IMR-90 (cell line): ENCODE measurements around the gene FNDC10. TPM values are rescaled to one million over a fixed set of nuclear protein-coding genes. Genes with fewer than 3 reads are reported as not detected.

Source experiments
- ATAC-seq: fragments of 200-7000 bp; cut with Tn5 transposase; 2 replicates; pipeline ENCODE4 v1.9.1; 2020; ENCODE audit warnings: low read depth, mild to moderate bottlenecking, moderate library complexity
- BruUV-seq: library from RNA; stranded (reverse); fragments of 400-500 nt; replicated peaks from 2 replicates; lab custom pipeline; 2021; lab: Mats Ljungman, UMichigan
- CTCF ChIA-PET: fragments of 300-600 bp; formaldehyde crosslinking; extraction: SDS; loops from one replicate; lab custom pipeline; 2021; ENCODE audit warnings: antibody characterized with exemption; lab: Yijun Ruan, JAX
- POLR2A ChIA-PET: fragments of 300-600 bp; sonication (Branson Sonifier 250); formaldehyde crosslinking; loops from one replicate; lab custom pipeline; 2022; ENCODE audit warnings: antibody characterized with exemption; ENCODE audit not compliant: unreplicated experiment; lab: Charles Lee
- DNase-seq: peaks from one replicate; pipeline ENCODE4 v3.0.0; 2013
- H2AFZ ChIP-seq: replicated peaks from 2 replicates; pipeline ENCODE3; 2013; ENCODE audit warnings: low read length, mild to moderate bottlenecking; ENCODE audit not compliant: poor library complexity
- H2AK5ac ChIP-seq: 2 replicates; pipeline ENCODE4 v1.6.1; 2013; ENCODE audit warnings: low read depth, low read length, inconsistent platforms
- H2AK9ac ChIP-seq: replicated peaks from 2 replicates; pipeline ENCODE3; 2013; ENCODE audit warnings: mild to moderate bottlenecking, low read depth, low read length, moderate library complexity; ENCODE audit not compliant: poor library complexity
- H2BK120ac ChIP-seq: 2 replicates; pipeline ENCODE4 v1.6.1; 2013; ENCODE audit warnings: low read depth, low read length, inconsistent platforms
- H2BK15ac ChIP-seq: 3 replicates; pipeline ENCODE4 v1.6.1; 2013; ENCODE audit warnings: low read depth, low read length, inconsistent platforms
- H2BK20ac ChIP-seq: 2 replicates; pipeline ENCODE4 v1.6.1; 2013; ENCODE audit warnings: low read depth, mild to moderate bottlenecking, inconsistent platforms, low read length, moderate library complexity
- H2BK5ac ChIP-seq: 2 replicates; pipeline ENCODE4 v1.6.1; 2013; ENCODE audit warnings: mild to moderate bottlenecking, low read depth, low read length, inconsistent platforms; ENCODE audit not compliant: poor library complexity, severe bottlenecking
- H3K14ac ChIP-seq: replicated peaks from 2 replicates; pipeline ENCODE4 v1.6.1; 2013; ENCODE audit warnings: low read depth, low read length, inconsistent platforms
- H3K18ac ChIP-seq: 2 replicates; pipeline ENCODE4 v1.6.1; 2013; ENCODE audit warnings: low read depth, low read length, control low read depth
- H3K23ac ChIP-seq: 2 replicates; pipeline ENCODE4 v1.6.1; 2013; ENCODE audit warnings: low read depth, low read length, inconsistent platforms
- H3K27ac ChIP-seq: 2 replicates; pipeline ENCODE4 v1.5.1; 2013; ENCODE audit warnings: mild to moderate bottlenecking, control low read depth, low read length; ENCODE audit not compliant: insufficient read depth
- H3K27me3 ChIP-seq: 2 replicates; pipeline ENCODE4 v1.6.1; 2013; ENCODE audit warnings: low read length; ENCODE audit not compliant: control insufficient read depth, insufficient read depth
- H3K36me3 ChIP-seq: 2 replicates; pipeline ENCODE4 v1.6.1; 2013; ENCODE audit warnings: low read length, mixed read lengths; ENCODE audit not compliant: control insufficient read depth, insufficient read depth
- H3K4ac ChIP-seq: 2 replicates; pipeline ENCODE4 v1.6.1; 2013; ENCODE audit warnings: low read depth, low read length, inconsistent platforms
- H3K4me1 ChIP-seq: 2 replicates; pipeline ENCODE4 v1.6.1; 2013; ENCODE audit warnings: low read length, mixed read lengths; ENCODE audit not compliant: control insufficient read depth, insufficient read depth
- H3K4me2 ChIP-seq: 2 replicates; pipeline ENCODE4 v1.6.1; 2013; ENCODE audit warnings: low read depth, mild to moderate bottlenecking, control low read depth, low read length, moderate library complexity
- H3K4me3 ChIP-seq: 2 replicates; pipeline ENCODE4 v1.5.1; 2013; ENCODE audit warnings: low read depth, mild to moderate bottlenecking, control low read depth, low read length, moderate library complexity; ENCODE audit not compliant: insufficient read depth
- H3K56ac ChIP-seq: 2 replicates; pipeline ENCODE4 v1.6.1; 2013; ENCODE audit warnings: low read length, inconsistent platforms; ENCODE audit not compliant: insufficient read depth; ENCODE audit errors: extremely low read depth
- H3K79me1 ChIP-seq, 2 experiments: 2 replicates each; pipeline ENCODE4 v1.6.1; 2013; ENCODE audit warnings: low read length in 2 of 2, inconsistent platforms in 1 of 2, low read depth in 1 of 2
- H3K9ac ChIP-seq: 2 replicates; pipeline ENCODE4 v1.6.1; 2013; ENCODE audit warnings: low read depth, low read length, control low read depth
- H3K9me1 ChIP-seq: 2 replicates; pipeline ENCODE4 v1.6.1; 2013; ENCODE audit warnings: low read length, inconsistent platforms; ENCODE audit not compliant: insufficient read depth
- H3K9me3 ChIP-seq: 2 replicates; pipeline ENCODE4 v1.6.1; 2013; ENCODE audit warnings: low read length; ENCODE audit not compliant: control insufficient read depth, insufficient read depth
- H4K20me1 ChIP-seq: 2 replicates; pipeline ENCODE4 v1.6.1; 2013; ENCODE audit warnings: low read length, inconsistent platforms; ENCODE audit not compliant: insufficient read depth
- H4K5ac ChIP-seq: 2 replicates; pipeline ENCODE4 v1.6.1; 2013; ENCODE audit warnings: mild to moderate bottlenecking, low read depth, low read length, control low read depth
- H4K8ac ChIP-seq, 2 experiments: 2 replicates each; pipeline ENCODE4 v1.6.1; 2013; ENCODE audit warnings: low read depth in 2 of 2, low read length in 2 of 2, control low read depth in 1 of 2, inconsistent platforms in 1 of 2
- H4K91ac ChIP-seq: 2 replicates; pipeline ENCODE4 v1.6.1; 2013; ENCODE audit warnings: low read depth, low read length, inconsistent platforms; ENCODE audit not compliant: insufficient read depth
- CEBPB ChIP-seq: IDR thresholded peaks from 2 replicates; pipeline ENCODE4 v1.6.1; 2012; ENCODE audit warnings: low read depth, low read length, improper control_type of control experiment
- CHD1 ChIP-seq: IDR thresholded peaks from 2 replicates; pipeline ENCODE4 v1.6.1; 2012; ENCODE audit warnings: low read depth, low read length, improper control_type of control experiment
- ELK1 ChIP-seq: fragments of 150-350 bp; IDR thresholded peaks from 2 replicates; pipeline ENCODE4 v1.6.1; 2016; ENCODE audit warnings: low read depth, mild to moderate bottlenecking, low read length, moderate library complexity, borderline replicate concordance
- MAFK ChIP-seq: IDR thresholded peaks from 2 replicates; pipeline ENCODE4 v1.6.1; 2012; ENCODE audit warnings: low read depth, low read length, improper control_type of control experiment
- MAZ ChIP-seq: IDR thresholded peaks from 2 replicates; pipeline ENCODE4 v1.6.1; 2012; ENCODE audit warnings: low read depth, mild to moderate bottlenecking, low read length, improper control_type of control experiment, moderate library complexity, borderline replicate concordance
- MXI1 ChIP-seq: IDR thresholded peaks from 2 replicates; pipeline ENCODE4 v1.6.1; 2012; ENCODE audit warnings: low read depth, mild to moderate bottlenecking, low read length, moderate library complexity, borderline replicate concordance
- NFE2L2 ChIP-seq: fragments of 150-350 bp; IDR thresholded peaks from 2 replicates; pipeline ENCODE4 v1.6.1; 2016; ENCODE audit warnings: low read depth, mild to moderate bottlenecking, low read length
- POLR2A ChIP-seq: IDR thresholded peaks from 2 replicates; pipeline ENCODE4 v1.6.1; 2012; ENCODE audit warnings: mild to moderate bottlenecking, low read depth, low read length
- RFX5 ChIP-seq: IDR thresholded peaks from 2 replicates; pipeline ENCODE4 v1.8.0; 2012; ENCODE audit warnings: low read depth, mild to moderate bottlenecking, low read length, moderate library complexity
- SMC3 ChIP-seq: fragments of 150-350 bp; IDR thresholded peaks from 2 replicates; pipeline ENCODE4 v1.6.1; 2016; ENCODE audit warnings: low read depth, mild to moderate bottlenecking, antibody characterized with exemption, low read length, moderate library complexity
- WGBS, 2 experiments: methylation state at CpG; one replicate each; pipeline versions ENCODE4 v1.1.5 to v1.1.7; 2013; ENCODE audit warnings: missing lambda C conversion rate in 2 of 2; ENCODE audit not compliant: insufficient read length in 1 of 2; ENCODE audit errors: extremely low coverage in 2 of 2; 5-methylcytosine and 5-hydroxymethylcytosine counted together
- dilution Hi-C: fragments of 300-500 bp; cut with HindIII; formaldehyde crosslinking; loops from one replicate; pipeline ENCODE4 v1.14.3; 2018; ENCODE audit warnings: low sequenced_read_pairs; ENCODE audit not compliant: unreplicated experiment
- in situ Hi-C: fragments of 300-500 bp; cut with MboI; formaldehyde crosslinking; loops from 3 replicates; pipeline ENCODE4 v1.14.3; 2019; ENCODE audit warnings: low sequenced_read_pairs, inconsistent platforms, mixed read lengths
- intact Hi-C: fragments of 100-400 bp; cut with micrococcal nuclease; formaldehyde crosslinking; loops from 2 replicates; pipeline ENCODE4 v1.10.0; 2022
- polyA plus RNA-seq, 3 experiments: library from polyadenylated mRNA; depleted of rRNA; stranded (reverse); fragments of >200 nt; gene quantifications; 2 replicates each; pipeline ENCODE4 v1.2.3, GENCODE V29; 2012; ENCODE audit warnings: low replicate concordance in 1 of 3
- total RNA-seq: library from RNA; depleted of rRNA; stranded (reverse); fragments of >200 nt; gene quantifications from 2 replicates; pipeline ENCODE4 v1.2.3, GENCODE V29; 2012

FNDC10 gene
- total and polyA plus RNA-seq, 2 of the 4 experiments (the other 2 are of a cell fraction), result 0.36 to 5.8 TPM

GRCh38 chr1:1605724-1606123, 5.8 kb upstream of the FNDC10 start:
- no peaks in the 10 kb centered on the region for H3K4me1 ChIP-seq
- dilution Hi-C loops, result no loop called here
- H4K20me1 ChIP-seq, result no peaks in the 10 kb centered on the region
- H2BK5ac ChIP-seq, result no peak overlapping the region
- POLR2A ChIA-PET, result no interaction called here
- no peak overlapping the region for H3K23ac ChIP-seq
- CTCF ChIA-PET, result no interaction called here
- H2BK20ac ChIP-seq, result no peak overlapping the region
- H2BK120ac ChIP-seq, result no peak overlapping the region
- 0 out of 4 replicates have a peak, but pooled peaks cover 0 to 3% of the 10 kb centered on the region in 2 experiments for H3K79me1 ChIP-seq
- no peak overlapping the region for H2AK5ac ChIP-seq
- H3K36me3 ChIP-seq, result no peaks in the 10 kb centered on the region
- TF ChIP-seq SMC3 (no peak), CEBPB (no peak), ELK1 (no peak), CHD1 (no peak), MAZ (no peak), MXI1 (no peak), NFE2L2 (no peak), POLR2A (no peak), MAFK (no peak), RFX5 (no peak)
- no peak overlapping the region for H4K91ac ChIP-seq
- in situ Hi-C loops, result no loop called here
- DNase-seq (no peak), ATAC-seq (no peak)
- H3K4me3 ChIP-seq, result no peak overlapping the region
- no TSS peak for BruUV-seq
- intact Hi-C loops, result no loop called here
- 98% methylated on average over 7 of the region's 17 CpGs; no CpG with 5 or more reads in 1 of the 2 experiments for WGBS, 2 experiments
- no peaks in the 10 kb centered on the region; the same call in 1 of the 2 replicates for H3K27me3 ChIP-seq
- no peak overlapping the region for H4K5ac ChIP-seq
- H2AK9ac ChIP-seq, result no peak overlapping the region
- no peak overlapping the region for H3K4ac ChIP-seq
- H3K9ac ChIP-seq, result no peak overlapping the region
- H3K9me1 ChIP-seq, result no peaks in the 10 kb centered on the region
- no peak overlapping the region for H3K56ac ChIP-seq
- H2BK15ac ChIP-seq, result no peak overlapping the region
- H3K9me3 ChIP-seq, result no peaks in the 10 kb centered on the region
- no peak overlapping the region for H2AFZ ChIP-seq
- H3K4me2 ChIP-seq, result no peak overlapping the region
- no peak overlapping the region for H3K18ac ChIP-seq
- H4K8ac ChIP-seq, result no peak overlapping the region
- no peak overlapping the region for H3K14ac ChIP-seq
- H3K27ac ChIP-seq, result no peak overlapping the region
